Ishikawa (cell line): ENCODE measurements around the gene CRABP1.

ENCODE experiments used
- CEBPB ChIP-seq: IDR thresholded peaks from 2 replicates; pipeline ENCODE4 v1.6.1; 2012
- CREB1 ChIP-seq: IDR thresholded peaks from 2 replicates; pipeline ENCODE4 v1.6.1; 2012; ENCODE audit warnings: low read depth
- EGR1 ChIP-seq: IDR thresholded peaks from 2 replicates; pipeline ENCODE4 v1.6.1; 2012
- EP300 ChIP-seq: IDR thresholded peaks from 2 replicates; pipeline ENCODE4 v1.6.1; 2012; ENCODE audit warnings: borderline replicate concordance
- FOXM1 ChIP-seq: IDR thresholded peaks from 2 replicates; pipeline ENCODE4 v1.6.1; 2012; ENCODE audit warnings: low read depth, borderline replicate concordance
- MAX ChIP-seq: IDR thresholded peaks from 2 replicates; pipeline ENCODE4 v1.6.1; 2012
- NFIC ChIP-seq: IDR thresholded peaks from 2 replicates; pipeline ENCODE4 v1.6.1; 2012
- RAD21 ChIP-seq: IDR thresholded peaks from 2 replicates; pipeline ENCODE4 v1.6.1; 2012; ENCODE audit warnings: low read depth
- REST ChIP-seq: IDR thresholded peaks from 2 replicates; pipeline ENCODE4 v1.6.1; 2012; ENCODE audit warnings: low read depth, mild to moderate bottlenecking
- TAF1 ChIP-seq: IDR thresholded peaks from 2 replicates; pipeline ENCODE4 v1.6.1; 2012; ENCODE audit warnings: low read depth, mild to moderate bottlenecking
- TCF12 ChIP-seq: IDR thresholded peaks from 2 replicates; pipeline ENCODE4 v1.6.1; 2012; ENCODE audit warnings: low read depth
- TEAD4 ChIP-seq: IDR thresholded peaks from 2 replicates; pipeline ENCODE4 v1.6.1; 2012
- USF1 ChIP-seq: IDR thresholded peaks from 2 replicates; pipeline ENCODE4 v1.6.1; 2012
- YY1 ChIP-seq: IDR thresholded peaks from 2 replicates; pipeline ENCODE4 v1.6.1; 2012; ENCODE audit warnings: low read depth
- ZBTB7A ChIP-seq: IDR thresholded peaks from 2 replicates; pipeline ENCODE4 v1.6.1; 2012; ENCODE audit warnings: low read depth

The CRABP1 gene

DNA sequence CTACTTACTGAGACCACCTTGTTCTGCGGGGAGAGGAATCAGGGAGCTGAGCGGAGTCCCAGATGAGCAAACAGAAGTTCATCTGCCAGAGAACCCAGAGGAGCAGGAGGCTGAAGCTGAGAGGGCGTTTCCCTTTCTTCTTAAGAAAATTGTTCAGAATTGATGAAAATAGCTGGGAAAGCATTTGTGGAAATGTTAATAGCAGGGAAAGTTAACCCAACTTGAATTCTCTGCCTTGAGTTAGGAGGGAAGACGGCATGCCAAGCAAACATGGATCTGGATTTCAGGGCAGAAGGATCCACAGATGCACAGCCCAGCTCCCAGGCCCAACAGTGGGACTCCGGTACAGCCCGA, 23.2 kb downstream of the CRABP1 start:
- TF ChIP-seq TEAD4: no peak
- no peak for TF ChIP-seq CREB1
- no peak for TF ChIP-seq RAD21
- no peak for TF ChIP-seq MAX
- no peak for TF ChIP-seq YY1
- no peak for TF ChIP-seq USF1
- TF ChIP-seq EGR1: no peak
- no peak for TF ChIP-seq FOXM1
- TF ChIP-seq TAF1: no peak
- TF ChIP-seq REST: no peak
- TF ChIP-seq NFIC: no peak
- TF ChIP-seq EP300: no peak
- TF ChIP-seq CEBPB: no peak
- no peak for TF ChIP-seq ZBTB7A
- TF ChIP-seq TCF12: no peak

DNA sequence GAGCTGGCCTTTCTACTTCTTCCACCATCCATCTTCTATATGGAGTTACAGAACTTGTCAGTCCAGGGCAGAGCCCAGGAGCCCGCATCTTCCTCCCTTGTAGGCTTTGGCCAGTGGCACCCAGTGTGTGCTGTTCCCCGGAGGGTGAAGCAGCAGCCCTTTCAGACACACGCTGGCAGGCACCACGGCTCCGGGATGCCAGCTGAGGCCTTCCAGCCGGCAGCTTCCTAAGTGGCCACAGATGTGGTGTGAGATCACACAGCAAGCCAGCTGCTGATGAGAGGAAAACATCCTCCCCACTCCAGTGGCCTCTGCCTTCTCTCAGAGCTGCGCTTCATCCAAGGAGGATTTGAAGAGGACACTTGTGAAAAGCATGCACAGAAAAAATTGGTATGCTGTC, 24.1 kb downstream of the CRABP1 start:
- TF ChIP-seq ZBTB7A: no peak
- TF ChIP-seq USF1: no peak
- TF ChIP-seq EP300: no peak
- no peak for TF ChIP-seq REST
- no peak for TF ChIP-seq MAX
- no peak for TF ChIP-seq TAF1
- no peak for TF ChIP-seq CEBPB
- no peak for TF ChIP-seq TEAD4
- TF ChIP-seq RAD21: no peak
- TF ChIP-seq EGR1: no peak
- TF ChIP-seq NFIC: no peak
- no peak for TF ChIP-seq YY1
- TF ChIP-seq CREB1: no peak
- no peak for TF ChIP-seq TCF12
- no peak for TF ChIP-seq FOXM1

- TF ChIP-seq TCF12 (no peak), MAX (no peak), FOXM1 (no peak), NFIC (no peak), USF1 (no peak), EP300 (no peak), ZBTB7A (no peak), RAD21 (no peak), EGR1 (no peak), TEAD4 (no peak), YY1 (no peak), CREB1 (no peak), TAF1 (no peak), CEBPB (no peak), REST (no peak)
Observed at GRCh38 chr15:78365917-78366316, 25.8 kb downstream of the CRABP1 start.

DNA sequence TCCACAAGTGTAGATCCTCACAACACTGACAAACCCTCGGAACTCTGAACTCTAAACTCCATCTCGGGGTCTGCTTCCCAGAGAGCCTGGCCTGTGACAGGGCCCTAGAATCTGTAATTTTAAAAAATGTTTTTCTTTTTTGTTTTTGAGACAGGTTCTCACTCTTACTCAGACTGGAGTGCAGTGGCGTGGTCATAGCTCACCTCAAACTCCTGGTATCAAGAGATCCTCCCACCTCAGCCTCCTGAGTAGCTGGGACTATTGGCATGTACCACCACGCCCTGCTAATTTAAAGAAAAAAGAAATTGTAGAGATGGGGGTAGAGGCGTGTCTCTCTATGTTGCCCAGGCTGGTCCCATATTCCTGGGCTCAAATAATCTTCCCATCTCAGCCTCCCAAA, 26.2 kb downstream of the CRABP1 start:
- TF ChIP-seq MAX (no peak), TAF1 (no peak), EGR1 (no peak), FOXM1 (no peak), CREB1 (no peak), RAD21 (no peak), TCF12 (no peak), USF1 (no peak), NFIC (no peak), ZBTB7A (no peak), EP300 (no peak), YY1 (no peak), REST (no peak), CEBPB (no peak), TEAD4 (no peak)
